ENCODE measurements around the gene PEPD. TPM values are rescaled to one million over a fixed set of nuclear protein-coding genes. Genes with fewer than 3 reads are reported as not detected.
"Not testable (repeated sequence)": the region's sequence is repeated elsewhere in the genome, so short reads cannot be mapped to it uniquely, and the experiment has no call there.

The PEPD gene
- total and polyA plus RNA-seq, 2 donors (not counting 3 experiments of a cell fraction or from before 2014, with no cell fraction given) = 73.7 to 126 TPM

GRCh38 chr19:33562636-33563035 is 41.0 kb upstream of the PEPD start:
- Histone ChIP-seq H3K9me3 (replicated peaks; ENCODE audit: control insufficient read depth, insufficient read depth, low read length) (no peaks in the 10 kb centered on the region), H3K27me3 (ENCODE audit: control insufficient read depth in 2 of 2, insufficient read depth in 2 of 2, low read length in 2 of 2) (no peaks in the 10 kb centered on the region), H2AFZ (ENCODE audit: low read depth, low read length) (no peak overlapping the region), H3K4me2 (ENCODE audit: insufficient read depth, low read length) (no peak overlapping the region), H3K9me1 (replicated peaks; ENCODE audit: control insufficient read depth, extremely low read depth, insufficient read depth, low read length) (no peaks in the 10 kb centered on the region), H3K9ac (replicated peaks; ENCODE audit: extremely low read depth, insufficient read depth, low read length) (no peak overlapping the region), H4K20me1 (replicated peaks; ENCODE audit: control insufficient read depth, extremely low read depth, insufficient read depth, low read length) (no peaks in the 10 kb centered on the region), H3K4me1 (ENCODE audit: control insufficient read depth, extremely low read depth, insufficient read depth, low read length) (no peaks in the 10 kb centered on the region), H3K36me3 (ENCODE audit: control insufficient read depth in 2 of 2, extremely low read depth in 1 of 2, insufficient read depth in 2 of 2, low read length in 2 of 2) (no peaks in the 10 kb centered on the region), H3K4me3 (replicated peaks in 1 of 3; ENCODE audit: insufficient read depth in 1 of 3, low read depth in 1 of 3, low read length in 3 of 3) (no peak overlapping the region), H3K27ac (ENCODE audit: insufficient read depth, low read depth, low read length) (no peak overlapping the region), H3K79me2 (ENCODE audit: control insufficient read depth, insufficient read depth, low read length) (no peaks in the 10 kb centered on the region)
- FAIRE-seq = no peak
- no peak for DNase-seq (ENCODE audit: low read depth, low spot score)
- no TSS peak for BruUV-seq (replicated peaks)
- ChIA-PET CTCF (no interaction called here), POLR2A (no interaction called here)
- intact Hi-C loops (cut with micrococcal nuclease) = no loop called here
- dilution Hi-C loops (cut with MboI; ENCODE audit: extremely low pct_ligation_motif_present, low sequenced_read_pairs) = no loop called here
- TF ChIP-seq EZH2 (IDR thresholded peaks at IDR 0.05; ENCODE audit: borderline replicate concordance, low read depth, low read length, severe bottlenecking) (no peak), JUN (IDR thresholded peaks at IDR 0.05; ENCODE audit: borderline replicate concordance, insufficient read depth, insufficient read length, low read depth) (no peak)
- TF ChIP-seq, protein P1, sequence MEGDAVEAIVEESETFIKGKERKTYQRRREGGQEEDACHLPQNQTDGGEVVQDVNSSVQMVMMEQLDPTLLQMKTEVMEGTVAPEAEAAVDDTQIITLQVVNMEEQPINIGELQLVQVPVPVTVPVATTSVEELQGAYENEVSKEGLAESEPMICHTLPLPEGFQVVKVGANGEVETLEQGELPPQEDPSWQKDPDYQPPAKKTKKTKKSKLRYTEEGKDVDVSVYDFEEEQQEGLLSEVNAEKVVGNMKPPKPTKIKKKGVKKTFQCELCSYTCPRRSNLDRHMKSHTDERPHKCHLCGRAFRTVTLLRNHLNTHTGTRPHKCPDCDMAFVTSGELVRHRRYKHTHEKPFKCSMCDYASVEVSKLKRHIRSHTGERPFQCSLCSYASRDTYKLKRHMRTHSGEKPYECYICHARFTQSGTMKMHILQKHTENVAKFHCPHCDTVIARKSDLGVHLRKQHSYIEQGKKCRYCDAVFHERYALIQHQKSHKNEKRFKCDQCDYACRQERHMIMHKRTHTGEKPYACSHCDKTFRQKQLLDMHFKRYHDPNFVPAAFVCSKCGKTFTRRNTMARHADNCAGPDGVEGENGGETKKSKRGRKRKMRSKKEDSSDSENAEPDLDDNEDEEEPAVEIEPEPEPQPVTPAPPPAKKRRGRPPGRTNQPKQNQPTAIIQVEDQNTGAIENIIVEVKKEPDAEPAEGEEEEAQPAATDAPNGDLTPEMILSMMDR (IDR thresholded peaks at IDR 0.05; ENCODE audit: extremely low read depth in 1 of 2, insufficient read depth in 1 of 2, low read depth in 1 of 2, low read length in 2 of 2) = no peak

GRCh38 chr19:33561666-33562065 is 40.1 kb upstream of the PEPD start:
- intact Hi-C loops (cut with micrococcal nuclease); H3K27ac ChIP-seq (ENCODE audit: insufficient read depth, low read depth, low read length); DNase-seq (ENCODE audit: low read depth, low spot score); H2AFZ ChIP-seq (ENCODE audit: low read depth, low read length); H3K27me3 ChIP-seq (ENCODE audit: control insufficient read depth in 2 of 2, insufficient read depth in 2 of 2, low read length in 2 of 2); H3K36me3 ChIP-seq (ENCODE audit: control insufficient read depth in 2 of 2, extremely low read depth in 1 of 2, insufficient read depth in 2 of 2, low read length in 2 of 2); H3K4me2 ChIP-seq (ENCODE audit: insufficient read depth, low read length); H3K9me3 ChIP-seq (replicated peaks; ENCODE audit: control insufficient read depth, insufficient read depth, low read length); dilution Hi-C loops (cut with MboI; ENCODE audit: extremely low pct_ligation_motif_present, low sequenced_read_pairs); H3K4me3 ChIP-seq (replicated peaks in 1 of 3; ENCODE audit: insufficient read depth in 1 of 3, low read depth in 1 of 3, low read length in 3 of 3); H3K9ac ChIP-seq (replicated peaks; ENCODE audit: extremely low read depth, insufficient read depth, low read length); H3K79me2 ChIP-seq (ENCODE audit: control insufficient read depth, insufficient read depth, low read length); POLR2A ChIA-PET; CTCF ChIA-PET; FAIRE-seq; BruUV-seq (replicated peaks); H3K4me1 ChIP-seq (ENCODE audit: control insufficient read depth, extremely low read depth, insufficient read depth, low read length); H3K9me1 ChIP-seq (replicated peaks; ENCODE audit: control insufficient read depth, extremely low read depth, insufficient read depth, low read length); H4K20me1 ChIP-seq (replicated peaks; ENCODE audit: control insufficient read depth, extremely low read depth, insufficient read depth, low read length): not testable (repeated sequence)
